Measurements from ENCODE around the gene AGMAT.

Gene AGMAT

DNA sequence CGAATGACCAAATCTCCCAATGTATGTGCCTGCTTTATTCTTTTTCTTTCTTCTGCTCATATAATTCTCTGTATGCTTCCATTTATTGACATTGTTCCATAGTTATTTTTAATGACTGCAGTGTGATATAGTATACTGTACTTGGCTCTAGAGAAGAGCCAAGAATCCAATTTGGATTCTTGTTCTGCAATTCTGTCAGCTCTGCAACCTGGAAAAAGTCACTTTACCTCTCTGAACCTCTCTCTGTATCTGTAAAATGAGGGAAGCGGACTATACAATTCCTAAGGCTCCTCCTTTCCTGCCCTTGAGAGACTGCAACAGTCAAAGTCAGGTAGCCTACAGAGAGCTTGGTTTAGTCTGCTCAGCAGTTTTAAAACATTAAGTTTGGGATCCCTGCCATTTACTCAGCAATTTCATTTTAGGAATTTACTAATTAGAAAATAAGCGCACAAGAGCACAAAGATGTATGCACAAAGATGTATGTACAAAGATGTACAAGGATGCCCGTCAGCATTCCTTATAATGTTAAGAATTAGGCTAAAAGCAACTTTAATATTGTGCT lies 43.5 kb downstream of the AGMAT start:
- no peak overlapping the region for H4K91ac ChIP-seq (ENCODE audit: low read depth, low read length, poor library complexity)
- H2BK15ac ChIP-seq (ENCODE audit: low read length): no peak overlapping the region
- no peak overlapping the region for H3K4me2 ChIP-seq (ENCODE audit: insufficient read depth, low read length, poor library complexity, severe bottlenecking)
- no peak for DNase-seq (ENCODE audit: low spot score)
- H3K27me3 ChIP-seq (ENCODE audit: control insufficient read depth in 3 of 3, insufficient read depth in 3 of 3, low read depth in 1 of 3, low read length in 3 of 3): no peaks in the 10 kb centered on the region
- no peak overlapping the region for H3K18ac ChIP-seq (ENCODE audit: low read length)
- no peak overlapping the region for H2BK5ac ChIP-seq (ENCODE audit: low read length)
- H3K9ac ChIP-seq (ENCODE audit: low read depth, low read length, poor library complexity): no peak overlapping the region
- H2BK120ac ChIP-seq (ENCODE audit: low read depth, low read length): no peak overlapping the region
- no peak overlapping the region for H2AK5ac ChIP-seq (ENCODE audit: low read depth, low read length)
- H3K9me3 ChIP-seq (replicated peaks in 1 of 2; ENCODE audit: control insufficient read depth in 2 of 2, insufficient read depth in 1 of 2, low read depth in 1 of 2, low read length in 2 of 2): no peaks in the 10 kb centered on the region
- H4K8ac ChIP-seq (ENCODE audit: low read depth, low read length): no peak overlapping the region
- peaks cover 31 to 90% of the 10 kb centered on the region in 2 donors for H3K36me3 ChIP-seq (replicated peaks in 1 of 2; ENCODE audit: control insufficient read depth in 2 of 2, insufficient read depth in 2 of 2, low read length in 2 of 2)
- no peak overlapping the region for H3K4ac ChIP-seq (ENCODE audit: low read length)
- WGBS, 2 donors (ENCODE audit: extremely low coverage in 2 of 2, insufficient read length in 2 of 2, insufficient replicate concordance in 1 of 2): no CpG with 5 or more reads among the region's 4 CpGs
- H3K4me1 ChIP-seq (ENCODE audit: control insufficient read depth in 2 of 2, insufficient read depth in 1 of 2, low read depth in 1 of 2, low read length in 2 of 2): no peaks in the 10 kb centered on the region
- H2AFZ ChIP-seq (ENCODE audit: low read length): no peak overlapping the region
- H3K4me3 ChIP-seq (ENCODE audit: low read length in 2 of 2): no peak overlapping the region
- no peak overlapping the region for H3K23ac ChIP-seq (ENCODE audit: low read depth, low read length, poor library complexity)
- H3K14ac ChIP-seq (ENCODE audit: low read length): no peak overlapping the region
- no peak overlapping the region for H2BK12ac ChIP-seq (ENCODE audit: low read length)
- no peak overlapping the region for H3K27ac ChIP-seq (replicated peaks; ENCODE audit: low read length)
- H3K79me1 ChIP-seq (ENCODE audit: low read depth, low read length): no peaks in the 10 kb centered on the region

DNA sequence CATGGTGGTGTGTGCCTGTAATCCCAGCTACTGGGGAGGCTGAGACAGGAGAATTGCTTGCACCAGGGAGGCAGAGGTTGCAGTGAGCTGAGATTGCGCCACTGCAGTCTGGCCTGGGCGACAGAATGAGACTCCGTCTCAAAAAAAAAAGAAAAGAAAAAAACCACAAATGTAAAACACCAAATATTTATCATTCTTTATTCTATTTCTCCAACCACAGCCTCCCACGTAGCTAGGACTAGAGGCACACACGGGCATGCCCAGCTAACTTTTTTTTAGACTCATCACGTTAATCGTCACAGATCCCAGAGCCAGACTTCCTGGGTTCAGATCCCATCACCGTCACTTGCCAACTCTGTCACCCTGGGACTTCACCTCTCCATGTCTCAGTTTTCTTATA lies 44.7 kb downstream of the AGMAT start:
- no peak for DNase-seq (ENCODE audit: low spot score)
- H3K14ac ChIP-seq (ENCODE audit: low read length): no peak overlapping the region
- H3K4ac ChIP-seq (ENCODE audit: low read length): no peak overlapping the region
- no peak overlapping the region for H2BK5ac ChIP-seq (ENCODE audit: low read length)
- no peak overlapping the region for H2AK5ac ChIP-seq (ENCODE audit: low read depth, low read length)
- no peak overlapping the region for H3K27ac ChIP-seq (replicated peaks; ENCODE audit: low read length)
- no peaks in the 10 kb centered on the region for H3K9me3 ChIP-seq (replicated peaks in 1 of 2; ENCODE audit: control insufficient read depth in 2 of 2, insufficient read depth in 1 of 2, low read depth in 1 of 2, low read length in 2 of 2)
- no peak overlapping the region for H2BK15ac ChIP-seq (ENCODE audit: low read length)
- H3K4me2 ChIP-seq (ENCODE audit: insufficient read depth, low read length, poor library complexity, severe bottlenecking): no peak overlapping the region
- H2BK120ac ChIP-seq (ENCODE audit: low read depth, low read length): no peak overlapping the region
- H2AFZ ChIP-seq (ENCODE audit: low read length): no peak overlapping the region
- no peaks in the 10 kb centered on the region for H3K4me1 ChIP-seq (ENCODE audit: control insufficient read depth in 2 of 2, insufficient read depth in 1 of 2, low read depth in 1 of 2, low read length in 2 of 2)
- H3K9ac ChIP-seq (ENCODE audit: low read depth, low read length, poor library complexity): no peak overlapping the region
- no peak overlapping the region for H4K8ac ChIP-seq (ENCODE audit: low read depth, low read length)
- no peak overlapping the region for H3K18ac ChIP-seq (ENCODE audit: low read length)
- H4K91ac ChIP-seq (ENCODE audit: low read depth, low read length, poor library complexity): no peak overlapping the region
- no peaks in the 10 kb centered on the region for H3K79me1 ChIP-seq (ENCODE audit: low read depth, low read length)
- no CpG with 5 or more reads among the region's 8 CpGs for WGBS, 2 donors (ENCODE audit: extremely low coverage in 2 of 2, insufficient read length in 2 of 2, insufficient replicate concordance in 1 of 2)
- H2BK12ac ChIP-seq (ENCODE audit: low read length): no peak overlapping the region
- H3K27me3 ChIP-seq (ENCODE audit: control insufficient read depth in 3 of 3, insufficient read depth in 3 of 3, low read depth in 1 of 3, low read length in 3 of 3): no peaks in the 10 kb centered on the region
- H3K23ac ChIP-seq (ENCODE audit: low read depth, low read length, poor library complexity): no peak overlapping the region
- peaks cover 27 to 89% of the 10 kb centered on the region in 2 donors for H3K36me3 ChIP-seq (replicated peaks in 1 of 2; ENCODE audit: control insufficient read depth in 2 of 2, insufficient read depth in 2 of 2, low read length in 2 of 2)
- no peak overlapping the region for H3K4me3 ChIP-seq (ENCODE audit: low read length in 2 of 2)

- peaks cover 24 to 88% of the 10 kb centered on the region in 2 donors for H3K36me3 ChIP-seq (replicated peaks in 1 of 2; ENCODE audit: control insufficient read depth in 2 of 2, insufficient read depth in 2 of 2, low read length in 2 of 2)
- WGBS, 2 donors (ENCODE audit: extremely low coverage in 2 of 2, insufficient read length in 2 of 2, insufficient replicate concordance in 1 of 2): no CpG with 5 or more reads among the region's 6 CpGs
- no peak overlapping the region for H3K4me2 ChIP-seq (ENCODE audit: insufficient read depth, low read length, poor library complexity, severe bottlenecking)
- no peak overlapping the region for H4K91ac ChIP-seq (ENCODE audit: low read depth, low read length, poor library complexity)
- H3K14ac ChIP-seq (ENCODE audit: low read length): no peak overlapping the region
- no peak overlapping the region for H3K18ac ChIP-seq (ENCODE audit: low read length)
- H3K4me3 ChIP-seq (ENCODE audit: low read length in 2 of 2): no peak overlapping the region
- H3K9ac ChIP-seq (ENCODE audit: low read depth, low read length, poor library complexity): no peak overlapping the region
- H3K27ac ChIP-seq (replicated peaks; ENCODE audit: low read length): no peak overlapping the region
- H2BK5ac ChIP-seq (ENCODE audit: low read length): no peak overlapping the region
- DNase-seq (ENCODE audit: low spot score): no peak
- no peak overlapping the region for H2AK5ac ChIP-seq (ENCODE audit: low read depth, low read length)
- no peaks in the 10 kb centered on the region for H3K4me1 ChIP-seq (ENCODE audit: control insufficient read depth in 2 of 2, insufficient read depth in 1 of 2, low read depth in 1 of 2, low read length in 2 of 2)
- H3K79me1 ChIP-seq (ENCODE audit: low read depth, low read length): no peaks in the 10 kb centered on the region
- no peak overlapping the region for H4K8ac ChIP-seq (ENCODE audit: low read depth, low read length)
- H3K9me3 ChIP-seq (replicated peaks in 1 of 2; ENCODE audit: control insufficient read depth in 2 of 2, insufficient read depth in 1 of 2, low read depth in 1 of 2, low read length in 2 of 2): no peaks in the 10 kb centered on the region
- no peak overlapping the region for H2BK15ac ChIP-seq (ENCODE audit: low read length)
- H3K23ac ChIP-seq (ENCODE audit: low read depth, low read length, poor library complexity): no peak overlapping the region
- H2BK12ac ChIP-seq (ENCODE audit: low read length): no peak overlapping the region
- no peak overlapping the region for H3K4ac ChIP-seq (ENCODE audit: low read length)
- no peak overlapping the region for H2AFZ ChIP-seq (ENCODE audit: low read length)
- no peaks in the 10 kb centered on the region for H3K27me3 ChIP-seq (ENCODE audit: control insufficient read depth in 3 of 3, insufficient read depth in 3 of 3, low read depth in 1 of 3, low read length in 3 of 3)
- no peak overlapping the region for H2BK120ac ChIP-seq (ENCODE audit: low read depth, low read length)
Observed at GRCh38 chr1:15538771-15539170, 46.1 kb downstream of the AGMAT start.

GRCh38 chr1:15531682-15532081 lies 53.2 kb downstream of the AGMAT start:
- Histone ChIP-seq H3K4me2 (ENCODE audit: insufficient read depth, low read length, poor library complexity, severe bottlenecking) (no peak overlapping the region), H2AFZ (ENCODE audit: low read length) (no peak overlapping the region), H2BK120ac (ENCODE audit: low read depth, low read length) (no peak overlapping the region), H3K27me3 (ENCODE audit: control insufficient read depth in 3 of 3, insufficient read depth in 3 of 3, low read depth in 1 of 3, low read length in 3 of 3) (no peaks in the 10 kb centered on the region), H3K18ac (ENCODE audit: low read length) (no peak overlapping the region), H2AK5ac (ENCODE audit: low read depth, low read length) (no peak overlapping the region), H2BK5ac (ENCODE audit: low read length) (no peak overlapping the region), H3K4me3 (ENCODE audit: low read length in 2 of 2) (no peak overlapping the region), H3K9me3 (replicated peaks in 1 of 2; ENCODE audit: control insufficient read depth in 2 of 2, insufficient read depth in 1 of 2, low read depth in 1 of 2, low read length in 2 of 2) (no peaks in the 10 kb centered on the region), H3K27ac (replicated peaks; ENCODE audit: low read length) (no peak overlapping the region), H2BK12ac (ENCODE audit: low read length) (no peak overlapping the region), H3K36me3 (replicated peaks in 1 of 2; ENCODE audit: control insufficient read depth in 2 of 2, insufficient read depth in 2 of 2, low read length in 2 of 2) (peaks cover 8 to 53% of the 10 kb centered on the region in 2 donors), H4K8ac (ENCODE audit: low read depth, low read length) (no peak overlapping the region), H3K23ac (ENCODE audit: low read depth, low read length, poor library complexity) (no peak overlapping the region), H3K4me1 (ENCODE audit: control insufficient read depth in 2 of 2, insufficient read depth in 1 of 2, low read depth in 1 of 2, low read length in 2 of 2) (peaks cover 0 to 3% of the 10 kb centered on the region in 2 donors), H3K9ac (ENCODE audit: low read depth, low read length, poor library complexity) (no peak overlapping the region), H3K79me1 (ENCODE audit: low read depth, low read length) (no peaks in the 10 kb centered on the region), H2BK15ac (ENCODE audit: low read length) (no peak overlapping the region), H3K14ac (ENCODE audit: low read length) (no peak overlapping the region), H4K91ac (ENCODE audit: low read depth, low read length, poor library complexity) (no peak overlapping the region), H3K4ac (ENCODE audit: low read length) (no peak overlapping the region)
- no peak for DNase-seq (ENCODE audit: low spot score)
- no CpG with 5 or more reads among the region's 2 CpGs for WGBS, 2 donors (ENCODE audit: extremely low coverage in 2 of 2, insufficient read length in 2 of 2, insufficient replicate concordance in 1 of 2)

All from neuronal stem cell (in vitro differentiated cells).